Neural cell (in vitro differentiated cells): ENCODE results near the gene EPHX1. TPM values are rescaled to one million over a fixed set of nuclear protein-coding genes. Genes with fewer than 3 reads are reported as not detected.

Experiments used
- H2AFZ ChIP-seq: fragments of 200-600, 300-800 bp; sonication (generic), shearing (Covaris generic); 2 replicates; pipeline ENCODE4 v1.6.0; 2014; ENCODE audit warnings: low read depth, mild to moderate bottlenecking, antibody characterized with exemption, low read length, moderate library complexity
- H3F3A ChIP-seq: fragments of 200-600 bp; shearing (Covaris generic); 2 replicates; pipeline ENCODE4 v1.6.1; 2016; ENCODE audit warnings: mild to moderate bottlenecking, moderate library complexity, mixed read lengths, antibody characterized with exemption, low read length; ENCODE audit not compliant: insufficient read depth, poor library complexity, severe bottlenecking
- H3K27ac ChIP-seq: fragments of 200-600, 300-800 bp; sonication (generic), shearing (Covaris generic); 2 replicates; pipeline ENCODE4 v1.5.1; 2014; ENCODE audit warnings: mild to moderate bottlenecking, low read length, moderate library complexity
- H3K27me3 ChIP-seq: fragments of 300-800, 200-600 bp; sonication (generic), shearing (Covaris generic); 2 replicates; pipeline ENCODE4 v1.6.0; 2014; ENCODE audit warnings: mild to moderate bottlenecking, low read depth, low read length, moderate library complexity; ENCODE audit not compliant: insufficient read depth
- H3K36me3 ChIP-seq: fragments of 300-800, 200-600 bp; sonication (generic), shearing (Covaris generic); 2 replicates; pipeline ENCODE4 v1.5.1; 2014; ENCODE audit warnings: mild to moderate bottlenecking, antibody characterized with exemption, low read length, moderate library complexity; ENCODE audit not compliant: insufficient read depth
- H3K4me2 ChIP-seq: fragments of 300-800, 200-600 bp; sonication (generic), shearing (Covaris generic); 2 replicates; pipeline ENCODE4 v1.6.0; 2014; ENCODE audit warnings: mild to moderate bottlenecking, low read length
- H3K4me3 ChIP-seq: fragments of 300-800, 200-600 bp; sonication (generic), shearing (Covaris generic); 2 replicates; pipeline ENCODE4 v1.5.1; 2014; ENCODE audit warnings: mild to moderate bottlenecking, low read length, moderate library complexity
- H3K79me2 ChIP-seq: fragments of 200-600 bp; shearing (Covaris generic); replicated peaks from 2 replicates; pipeline ENCODE4 v1.6.0; 2014; ENCODE audit warnings: mild to moderate bottlenecking, low read length, moderate library complexity; ENCODE audit not compliant: insufficient read depth
- H3K9ac ChIP-seq: fragments of 300-800, 200-600 bp; sonication (generic), shearing (Covaris generic); 2 replicates; pipeline ENCODE4 v1.6.1; 2016; ENCODE audit warnings: mild to moderate bottlenecking, low read length, mixed read lengths
- H3K9me2 ChIP-seq: fragments of 200-600 bp; shearing (Covaris generic); 2 replicates; pipeline ENCODE4 v1.6.1; 2016; ENCODE audit warnings: mild to moderate bottlenecking, low read length, mixed read lengths; ENCODE audit not compliant: insufficient read depth
- H3K9me3 ChIP-seq: fragments of 200-600, 300-800 bp; sonication (generic), shearing (Covaris generic); 2 replicates; pipeline ENCODE4 v1.6.1; 2016; ENCODE audit warnings: mild to moderate bottlenecking, mixed run types, low read length, moderate library complexity, mixed read lengths
- H4K20me1 ChIP-seq: fragments of 200-600 bp; shearing (Covaris generic); 2 replicates; pipeline ENCODE4 v1.6.1; 2016; ENCODE audit warnings: mild to moderate bottlenecking, mixed run types; ENCODE audit not compliant: insufficient read depth
- EP300 ChIP-seq: fragments of 450-650 bp; conservative IDR thresholded peaks from 2 replicates; pipeline ENCODE4 v1.6.1; 2014; ENCODE audit warnings: antibody characterized with exemption, mild to moderate bottlenecking, moderate library complexity; ENCODE audit not compliant: poor library complexity, severe bottlenecking
- EZH2 ChIP-seq: fragments of 200-600, 300-800 bp; shearing (Covaris generic), sonication (generic); IDR thresholded peaks from 2 replicates; pipeline ENCODE4 v1.6.1; 2014; ENCODE audit warnings: antibody characterized with exemption, low read length, borderline replicate concordance, mild to moderate bottlenecking; ENCODE audit not compliant: insufficient read depth, poor library complexity, severe bottlenecking
- MXI1 ChIP-seq: fragments of 450-650 bp; conservative IDR thresholded peaks from 2 replicates; pipeline ENCODE4 v1.6.1; 2014; ENCODE audit warnings: antibody characterized with exemption, mild to moderate bottlenecking; ENCODE audit not compliant: poor library complexity, severe bottlenecking
- POLR2AphosphoS5 ChIP-seq: IDR thresholded peaks from 2 replicates; pipeline ENCODE4 v1.6.1; 2012
- RAD21 ChIP-seq: fragments of 450-650 bp; conservative IDR thresholded peaks from 2 replicates; pipeline ENCODE4 v1.6.1; 2014; ENCODE audit warnings: antibody characterized with exemption, mild to moderate bottlenecking, moderate library complexity
- SMC3 ChIP-seq: fragments of 450-650 bp; conservative IDR thresholded peaks from 2 replicates; pipeline ENCODE4 v1.6.1; 2014; ENCODE audit warnings: antibody characterized with exemption, mild to moderate bottlenecking, moderate library complexity; ENCODE audit not compliant: poor library complexity
- TAF1 ChIP-seq: IDR thresholded peaks from 2 replicates; pipeline ENCODE4 v1.6.1; 2012; ENCODE audit warnings: low read depth
- polyA plus RNA-seq: library from polyadenylated mRNA; depleted of rRNA; stranded (reverse); fragments of >200 nt; gene quantifications from 2 replicates; pipeline ENCODE4 v1.2.3, GENCODE V29; 2014
- TF ChIP-seq, protein P1 (sequence below): fragments of 450-650 bp; IDR thresholded peaks from 2 replicates; pipeline ENCODE4 v1.5.1; 2014; ENCODE audit warnings: antibody characterized with exemption, mild to moderate bottlenecking, moderate library complexity; ENCODE audit not compliant: poor library complexity, severe bottlenecking
- TF ChIP-seq, protein P2 (sequence below): IDR thresholded peaks from 2 replicates; pipeline ENCODE4 v1.6.1; 2012; ENCODE audit warnings: borderline replicate concordance

The EPHX1 gene
- polyA plus RNA-seq, 1 donor from 2014 or later: 8.7 TPM

DNA sequence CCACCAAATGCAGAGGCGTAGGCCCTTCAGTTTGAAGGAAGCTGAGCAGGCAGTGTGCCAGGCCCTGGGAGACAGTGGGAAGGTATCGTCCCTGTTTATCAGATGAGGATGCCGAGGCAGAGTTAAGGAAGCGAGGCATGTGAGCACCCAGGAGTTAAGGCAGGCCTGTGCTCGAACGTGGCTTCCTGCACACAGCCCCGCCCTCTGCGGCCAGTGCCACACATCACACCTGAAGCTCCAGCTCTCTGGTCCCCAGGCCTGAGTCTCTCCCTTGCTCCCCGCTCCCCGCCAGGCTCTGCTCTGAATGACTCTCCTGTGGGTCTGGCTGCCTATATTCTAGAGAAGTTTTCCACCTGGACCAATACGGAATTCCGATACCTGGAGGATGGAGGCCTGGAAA, 32.1 kb downstream of the EPHX1 start:
- no peak overlapping the region for H3K9ac ChIP-seq
- no peaks in the 10 kb centered on the region for H3K9me3 ChIP-seq
- H3K4me3 ChIP-seq: no peak overlapping the region
- H3K4me2 ChIP-seq: no peak overlapping the region
- no peak overlapping the region for H2AFZ ChIP-seq
- no peaks in the 10 kb centered on the region for H3K79me2 ChIP-seq
- H3K27ac ChIP-seq: no peak overlapping the region
- no peaks in the 10 kb centered on the region for H3F3A ChIP-seq
- H3K27me3 ChIP-seq: no peaks in the 10 kb centered on the region
- TF ChIP-seq POLR2AphosphoS5: no peak
- TF ChIP-seq SMC3: no peak
- TF ChIP-seq, protein P1, sequence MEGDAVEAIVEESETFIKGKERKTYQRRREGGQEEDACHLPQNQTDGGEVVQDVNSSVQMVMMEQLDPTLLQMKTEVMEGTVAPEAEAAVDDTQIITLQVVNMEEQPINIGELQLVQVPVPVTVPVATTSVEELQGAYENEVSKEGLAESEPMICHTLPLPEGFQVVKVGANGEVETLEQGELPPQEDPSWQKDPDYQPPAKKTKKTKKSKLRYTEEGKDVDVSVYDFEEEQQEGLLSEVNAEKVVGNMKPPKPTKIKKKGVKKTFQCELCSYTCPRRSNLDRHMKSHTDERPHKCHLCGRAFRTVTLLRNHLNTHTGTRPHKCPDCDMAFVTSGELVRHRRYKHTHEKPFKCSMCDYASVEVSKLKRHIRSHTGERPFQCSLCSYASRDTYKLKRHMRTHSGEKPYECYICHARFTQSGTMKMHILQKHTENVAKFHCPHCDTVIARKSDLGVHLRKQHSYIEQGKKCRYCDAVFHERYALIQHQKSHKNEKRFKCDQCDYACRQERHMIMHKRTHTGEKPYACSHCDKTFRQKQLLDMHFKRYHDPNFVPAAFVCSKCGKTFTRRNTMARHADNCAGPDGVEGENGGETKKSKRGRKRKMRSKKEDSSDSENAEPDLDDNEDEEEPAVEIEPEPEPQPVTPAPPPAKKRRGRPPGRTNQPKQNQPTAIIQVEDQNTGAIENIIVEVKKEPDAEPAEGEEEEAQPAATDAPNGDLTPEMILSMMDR: no peak
- TF ChIP-seq MXI1: no peak
- TF ChIP-seq EP300: no peak
- TF ChIP-seq, protein P2, sequence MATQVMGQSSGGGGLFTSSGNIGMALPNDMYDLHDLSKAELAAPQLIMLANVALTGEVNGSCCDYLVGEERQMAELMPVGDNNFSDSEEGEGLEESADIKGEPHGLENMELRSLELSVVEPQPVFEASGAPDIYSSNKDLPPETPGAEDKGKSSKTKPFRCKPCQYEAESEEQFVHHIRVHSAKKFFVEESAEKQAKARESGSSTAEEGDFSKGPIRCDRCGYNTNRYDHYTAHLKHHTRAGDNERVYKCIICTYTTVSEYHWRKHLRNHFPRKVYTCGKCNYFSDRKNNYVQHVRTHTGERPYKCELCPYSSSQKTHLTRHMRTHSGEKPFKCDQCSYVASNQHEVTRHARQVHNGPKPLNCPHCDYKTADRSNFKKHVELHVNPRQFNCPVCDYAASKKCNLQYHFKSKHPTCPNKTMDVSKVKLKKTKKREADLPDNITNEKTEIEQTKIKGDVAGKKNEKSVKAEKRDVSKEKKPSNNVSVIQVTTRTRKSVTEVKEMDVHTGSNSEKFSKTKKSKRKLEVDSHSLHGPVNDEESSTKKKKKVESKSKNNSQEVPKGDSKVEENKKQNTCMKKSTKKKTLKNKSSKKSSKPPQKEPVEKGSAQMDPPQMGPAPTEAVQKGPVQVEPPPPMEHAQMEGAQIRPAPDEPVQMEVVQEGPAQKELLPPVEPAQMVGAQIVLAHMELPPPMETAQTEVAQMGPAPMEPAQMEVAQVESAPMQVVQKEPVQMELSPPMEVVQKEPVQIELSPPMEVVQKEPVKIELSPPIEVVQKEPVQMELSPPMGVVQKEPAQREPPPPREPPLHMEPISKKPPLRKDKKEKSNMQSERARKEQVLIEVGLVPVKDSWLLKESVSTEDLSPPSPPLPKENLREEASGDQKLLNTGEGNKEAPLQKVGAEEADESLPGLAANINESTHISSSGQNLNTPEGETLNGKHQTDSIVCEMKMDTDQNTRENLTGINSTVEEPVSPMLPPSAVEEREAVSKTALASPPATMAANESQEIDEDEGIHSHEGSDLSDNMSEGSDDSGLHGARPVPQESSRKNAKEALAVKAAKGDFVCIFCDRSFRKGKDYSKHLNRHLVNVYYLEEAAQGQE: no peak
- no peak for TF ChIP-seq RAD21
- TF ChIP-seq EZH2: no peak
- TF ChIP-seq TAF1: no peak
- no peaks in the 10 kb centered on the region for H3K9me2 ChIP-seq
- no peaks in the 10 kb centered on the region for H3K36me3 ChIP-seq
- no peaks in the 10 kb centered on the region for H4K20me1 ChIP-seq

DNA sequence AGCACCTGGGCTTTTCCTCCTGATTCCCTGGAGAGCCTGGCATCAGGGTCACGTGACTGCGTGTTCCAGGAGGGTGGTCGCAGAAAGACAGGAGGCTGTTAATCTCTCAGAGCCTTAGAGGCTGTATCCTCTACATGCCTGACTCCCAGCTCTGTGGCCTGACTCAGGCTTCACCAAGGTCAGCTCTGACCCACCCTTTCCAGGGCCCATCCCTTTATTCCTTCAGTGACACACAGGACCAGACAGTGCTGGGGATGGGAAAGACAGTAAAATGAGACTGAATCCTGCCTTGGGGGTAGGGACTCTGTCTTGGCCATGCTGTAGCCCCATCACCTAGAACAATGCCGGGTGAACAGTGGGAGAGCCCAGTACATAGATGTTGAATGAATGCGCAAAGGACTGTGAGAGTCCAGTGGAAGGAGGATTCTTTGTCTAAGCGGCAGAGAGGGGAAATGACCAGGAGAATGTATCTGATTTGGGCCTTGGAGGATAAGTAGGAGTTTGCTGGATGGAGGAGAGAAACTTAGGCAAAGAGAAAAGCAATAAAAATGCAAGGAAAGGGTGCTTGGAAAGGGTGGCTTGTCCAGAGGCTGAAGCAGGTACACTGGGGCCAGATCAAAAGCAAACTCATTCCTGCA, 33.0 kb downstream of the EPHX1 start:
- no peaks in the 10 kb centered on the region for H3K27me3 ChIP-seq
- H3F3A ChIP-seq: no peaks in the 10 kb centered on the region
- H3K79me2 ChIP-seq: no peaks in the 10 kb centered on the region
- H3K9me2 ChIP-seq: no peaks in the 10 kb centered on the region
- TF ChIP-seq EP300 (no peak), TAF1 (no peak), RAD21 (no peak), POLR2AphosphoS5 (no peak), EZH2 (no peak)
- TF ChIP-seq, protein P2: no peak
- no peak overlapping the region for H3K27ac ChIP-seq
- no peak overlapping the region for H3K4me2 ChIP-seq
- H2AFZ ChIP-seq: no peak overlapping the region
- H3K4me3 ChIP-seq: no peak overlapping the region
- H3K36me3 ChIP-seq: no peaks in the 10 kb centered on the region
- H4K20me1 ChIP-seq: no peaks in the 10 kb centered on the region
- no peak overlapping the region for H3K9ac ChIP-seq
- no peaks in the 10 kb centered on the region for H3K9me3 ChIP-seq
